ENCODE results near the gene EFCAB8. TPM values are rescaled to one million over a fixed set of nuclear protein-coding genes. Genes with fewer than 3 reads are reported as not detected.
A peak's percentile ranks its signal among the peaks of the same experiment; 100 is the strongest.

EFCAB8 gene
- total and polyA plus RNA-seq, 8 donors: 0.18 to 0.45 TPM; not detected in 6

- Histone ChIP-seq H3K4me3 (no peak overlapping the region), H3K9me3 (no peaks in the 10 kb centered on the region), H3K36me3 (no peaks in the 10 kb centered on the region), H3K4me1 (peaks cover 0 to 18% (median 6%) of the 10 kb centered on the region in 4 donors), H3K27me3 (peaks cover 0 to 3% (median 0%) of the 10 kb centered on the region in 3 donors), H3K27ac (peak overlapping the region in 1 of 5 donors; percentile 6)
- 67 to 79% (median 76%) methylated on average over 15 to 16 of the region's 16 CpGs for WGBS, 5 donors
- peak; percentile 25 to 35 for DNase-seq
- intact Hi-C loops (cut with DNase I; ENCODE audit: low total_unique reads): no loop called here
- TF ChIP-seq CTCF (IDR thresholded peaks at IDR 0.05) (no peak), EP300 (IDR thresholded peaks at IDR 0.05) (no peak), POLR2AphosphoS5 (IDR thresholded peaks at IDR 0.05) (no peak), POLR2A (IDR thresholded peaks at IDR 0.05) (no peak)
These were observed 108.4 kb downstream of the EFCAB8 start for GRCh38 chr20:32966881-32967781.

- Histone ChIP-seq H3K9me3 (no peaks in the 10 kb centered on the region), H3K27me3 (peaks cover 0 to 3% (median 0%) of the 10 kb centered on the region in 3 donors), H3K27ac (peak overlapping the region in 1 of 5 donors; percentile 6), H3K4me1 (peaks cover 3 to 25% (median 6%) of the 10 kb centered on the region in 4 donors), H3K4me3 (no peak overlapping the region), H3K36me3 (no peaks in the 10 kb centered on the region)
- WGBS, 5 donors: 63 to 88% (median 82%) methylated on average over 16 of the region's 16 CpGs
- intact Hi-C loops (cut with DNase I; ENCODE audit: low total_unique reads): no loop called here
- DNase-seq: no peak
- TF ChIP-seq POLR2AphosphoS5 (IDR thresholded peaks at IDR 0.05) (no peak), POLR2A (IDR thresholded peaks at IDR 0.05) (no peak), CTCF (IDR thresholded peaks at IDR 0.05) (no peak), EP300 (IDR thresholded peaks at IDR 0.05) (no peak)
These were observed 109.3 kb downstream of the EFCAB8 start for GRCh38 chr20:32967961-32968457.

GRCh38 chr20:32968478-32969241 is 109.9 kb downstream of the EFCAB8 start:
- DNase-seq: no peak
- H3K27me3 ChIP-seq: peaks cover 0 to 3% (median 0%) of the 10 kb centered on the region in 3 donors
- no peak overlapping the region for H3K4me3 ChIP-seq
- TF ChIP-seq POLR2AphosphoS5 (IDR thresholded peaks at IDR 0.05) (no peak), POLR2A (IDR thresholded peaks at IDR 0.05) (no peak), CTCF (IDR thresholded peaks at IDR 0.05) (no peak), EP300 (IDR thresholded peaks at IDR 0.05) (no peak)
- H3K4me1 ChIP-seq: peaks cover 3 to 26% (median 6%) of the 10 kb centered on the region in 4 donors
- H3K9me3 ChIP-seq: no peaks in the 10 kb centered on the region
- WGBS, 5 donors: 58 to 63% (median 59%) methylated on average over 15 to 19 of the region's 19 CpGs
- H3K27ac ChIP-seq: no peak overlapping the region
- intact Hi-C loops (cut with DNase I; ENCODE audit: low total_unique reads): no loop called here
- H3K36me3 ChIP-seq: no peaks in the 10 kb centered on the region

Measured in stomach (tissue), 9 donors.